Uterus (tissue), 2 donors: ENCODE data around the gene THAP4.

Experiments
- CTCF ChIP-seq, 4 experiments: fragments of 200-600 bp in 2 of 4; fragments of 450-650 bp in 2 of 4; sonication (generic) in 2 of 4; IDR thresholded peaks; one replicate each; pipeline ENCODE4 v1.5.1; 2016 to 2019; ENCODE audit warnings: antibody characterized with exemption in 4 of 4, mild to moderate bottlenecking in 2 of 4, moderate library complexity in 1 of 4
- POLR2A ChIP-seq, 2 donors: fragments of 450-650 bp; IDR thresholded peaks; one replicate each; pipeline ENCODE4 v1.6.1; 2016; ENCODE audit warnings: antibody characterized with exemption in 2 of 2, mild to moderate bottlenecking in 1 of 2, moderate library complexity in 1 of 2

- no peak for TF ChIP-seq CTCF (IDR thresholded peaks at IDR 0.05)
- no peak for TF ChIP-seq POLR2A (IDR thresholded peaks at IDR 0.05)
These were observed 40.4 kb upstream of the THAP4 start for GRCh38 chr2:241677392-241677791.
